KMS-11 (cell line): Measurements from ENCODE around the gene ABCA4.

ENCODE experiments used
- H2AFZ ChIP-seq: fragments of 200-600 bp; sonication (generic); 2 replicates; pipeline ENCODE4 v1.6.1; 2016; ENCODE audit warnings: antibody characterized with exemption, mixed run types, low read depth
- H3K27ac ChIP-seq: fragments of 200-600 bp; sonication (generic); 2 replicates; pipeline ENCODE4 v1.6.1; 2016; ENCODE audit warnings: mild to moderate bottlenecking, mixed run types
- H3K27me3 ChIP-seq: fragments of 200-600 bp; sonication (generic); 2 replicates; pipeline ENCODE4 v1.6.1; 2017; ENCODE audit warnings: mild to moderate bottlenecking, low read depth, mixed run types, moderate library complexity; ENCODE audit not compliant: insufficient read depth
- H3K36me3 ChIP-seq: fragments of 200-600 bp; sonication (generic); 2 replicates; pipeline ENCODE4 v1.6.1; 2017; ENCODE audit warnings: mild to moderate bottlenecking, mixed run types; ENCODE audit not compliant: insufficient read depth
- H3K4me1 ChIP-seq: fragments of 200-600 bp; sonication (generic); 2 replicates; pipeline ENCODE4 v1.6.1; 2016; ENCODE audit warnings: mild to moderate bottlenecking, low read depth, mixed run types; ENCODE audit not compliant: poor library complexity, severe bottlenecking
- H3K4me2 ChIP-seq: fragments of 200-600 bp; sonication (generic); 2 replicates; pipeline ENCODE4 v1.7.0; 2016; ENCODE audit warnings: mild to moderate bottlenecking, mixed run types
- H3K4me3 ChIP-seq: fragments of 200-600 bp; sonication (generic); IDR thresholded peaks from 2 replicates; pipeline ENCODE4 v1.6.1; 2017; ENCODE audit warnings: low read depth, low read length, mixed read lengths; ENCODE audit not compliant: insufficient read depth
- H3K79me2 ChIP-seq: fragments of 200-600 bp; sonication (generic); 2 replicates; pipeline ENCODE4 v1.6.1; 2016; ENCODE audit warnings: low read depth, mixed run types; ENCODE audit not compliant: insufficient read depth
- H3K9ac ChIP-seq: fragments of 200-600 bp; sonication (generic); 2 replicates; pipeline ENCODE4 v1.6.1; 2016; ENCODE audit warnings: mild to moderate bottlenecking, mixed run types
- H4K20me1 ChIP-seq: fragments of 200-600 bp; sonication (generic); 2 replicates; pipeline ENCODE4 v1.6.1; 2016; ENCODE audit warnings: mild to moderate bottlenecking, mixed run types; ENCODE audit not compliant: insufficient read depth
- TF ChIP-seq, protein P1 (sequence below): fragments of 200-600 bp; sonication (generic); conservative IDR thresholded peaks from 2 replicates; pipeline ENCODE4 v1.6.1; 2017; ENCODE audit warnings: low read depth, mild to moderate bottlenecking, antibody characterized with exemption, low read length, moderate library complexity, mixed read lengths

The ABCA4 gene

DNA sequence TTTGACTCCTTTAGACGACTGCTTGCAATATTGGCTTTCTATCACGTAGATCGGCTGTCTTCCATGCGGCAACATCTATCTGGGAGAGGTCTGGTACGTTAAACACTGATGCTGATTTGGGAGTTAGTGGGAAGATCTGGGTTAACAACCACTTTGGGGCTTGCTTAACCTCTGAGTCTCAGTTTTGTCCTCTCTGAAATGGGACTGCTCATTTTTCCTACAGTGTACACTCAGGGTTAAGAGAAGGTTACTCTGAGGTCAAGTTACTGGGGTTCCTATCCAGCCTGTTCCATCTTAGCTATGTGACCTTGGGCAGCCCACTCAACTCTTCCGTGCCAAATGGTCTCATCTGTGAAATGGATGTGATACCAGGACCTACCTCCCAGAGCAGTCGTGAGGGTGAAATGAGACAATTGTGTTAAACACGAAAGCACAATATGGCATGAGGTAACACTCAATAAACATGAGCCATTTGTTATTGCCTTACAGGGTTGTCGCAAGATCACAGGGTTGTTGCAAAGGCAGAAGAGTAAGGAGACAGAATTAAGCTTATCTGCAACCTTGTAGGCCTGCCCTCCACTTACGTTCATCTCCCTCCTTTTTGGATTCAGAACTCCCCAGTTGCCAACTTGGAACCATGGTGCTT is 5.6 kb downstream of the ABCA4 start:
- Histone ChIP-seq H3K4me2 (no peak overlapping the region), H3K27me3 (no peaks in the 10 kb centered on the region), H3K27ac (no peak overlapping the region), H3K36me3 (no peaks in the 10 kb centered on the region), H3K9ac (no peak overlapping the region), H3K4me3 (no peak overlapping the region), H3K79me2 (no peaks in the 10 kb centered on the region), H4K20me1 (no peaks in the 10 kb centered on the region), H2AFZ (no peak overlapping the region), H3K4me1 (no peaks in the 10 kb centered on the region)
- TF ChIP-seq, protein P1, sequence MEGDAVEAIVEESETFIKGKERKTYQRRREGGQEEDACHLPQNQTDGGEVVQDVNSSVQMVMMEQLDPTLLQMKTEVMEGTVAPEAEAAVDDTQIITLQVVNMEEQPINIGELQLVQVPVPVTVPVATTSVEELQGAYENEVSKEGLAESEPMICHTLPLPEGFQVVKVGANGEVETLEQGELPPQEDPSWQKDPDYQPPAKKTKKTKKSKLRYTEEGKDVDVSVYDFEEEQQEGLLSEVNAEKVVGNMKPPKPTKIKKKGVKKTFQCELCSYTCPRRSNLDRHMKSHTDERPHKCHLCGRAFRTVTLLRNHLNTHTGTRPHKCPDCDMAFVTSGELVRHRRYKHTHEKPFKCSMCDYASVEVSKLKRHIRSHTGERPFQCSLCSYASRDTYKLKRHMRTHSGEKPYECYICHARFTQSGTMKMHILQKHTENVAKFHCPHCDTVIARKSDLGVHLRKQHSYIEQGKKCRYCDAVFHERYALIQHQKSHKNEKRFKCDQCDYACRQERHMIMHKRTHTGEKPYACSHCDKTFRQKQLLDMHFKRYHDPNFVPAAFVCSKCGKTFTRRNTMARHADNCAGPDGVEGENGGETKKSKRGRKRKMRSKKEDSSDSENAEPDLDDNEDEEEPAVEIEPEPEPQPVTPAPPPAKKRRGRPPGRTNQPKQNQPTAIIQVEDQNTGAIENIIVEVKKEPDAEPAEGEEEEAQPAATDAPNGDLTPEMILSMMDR, result no peak

DNA sequence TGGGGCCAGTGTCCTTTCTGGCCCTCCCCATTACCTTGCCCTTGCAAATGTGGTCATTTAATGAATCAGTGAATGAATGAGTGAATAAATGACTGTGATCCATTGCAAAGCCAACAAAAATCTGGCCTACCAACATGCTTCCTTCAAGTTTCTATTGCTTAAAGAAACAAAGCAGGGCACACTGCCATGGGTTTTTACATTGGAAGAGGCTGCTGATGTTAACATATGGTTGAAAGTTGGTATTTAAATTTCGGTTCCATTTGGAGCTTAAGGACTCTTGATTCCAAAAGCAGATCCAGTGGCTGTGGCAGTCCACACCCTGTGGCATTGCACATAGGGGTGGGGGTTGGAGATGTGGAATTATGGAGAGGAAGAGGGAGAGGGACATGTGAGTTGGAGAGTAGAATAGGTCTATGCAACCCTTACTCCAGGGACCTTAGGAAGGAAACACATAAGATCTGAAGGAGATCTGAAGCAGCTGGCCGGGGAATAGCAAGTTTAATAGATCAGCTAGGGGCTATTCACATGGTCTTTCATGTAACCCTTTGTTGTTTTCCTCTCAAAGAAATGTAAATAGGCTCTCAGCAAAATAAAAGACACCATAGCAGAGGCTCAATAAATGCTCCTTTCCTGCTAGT is 7.2 kb downstream of the ABCA4 start:
- Histone ChIP-seq H3K4me1 (no peaks in the 10 kb centered on the region), H3K27ac (no peak overlapping the region), H3K4me2 (no peak overlapping the region), H3K79me2 (no peaks in the 10 kb centered on the region), H2AFZ (no peak overlapping the region), H3K9ac (no peak overlapping the region), H3K27me3 (no peaks in the 10 kb centered on the region), H3K36me3 (no peaks in the 10 kb centered on the region), H4K20me1 (no peaks in the 10 kb centered on the region), H3K4me3 (no peak overlapping the region)
- TF ChIP-seq, protein P1, result no peak

DNA sequence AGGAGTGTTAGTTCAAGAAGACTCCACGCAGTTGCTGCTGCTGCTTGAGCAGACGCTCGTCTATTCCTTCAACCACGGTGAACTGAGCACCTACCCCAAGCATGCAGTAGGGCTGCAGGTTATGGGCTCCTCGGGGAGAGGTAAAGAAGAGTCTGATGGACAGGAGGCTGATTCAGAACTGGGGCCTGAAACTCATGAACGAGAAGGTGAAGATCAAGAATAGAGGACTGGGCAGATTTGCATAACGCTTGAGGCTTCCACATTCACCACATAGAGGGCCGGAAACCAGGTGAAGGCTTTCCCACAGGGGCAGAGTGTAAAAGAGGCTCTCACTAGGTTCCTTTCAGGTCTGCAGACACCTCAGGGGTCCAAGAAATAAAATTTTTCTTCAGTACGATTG is 9.1 kb downstream of the ABCA4 start:
- no peaks in the 10 kb centered on the region for H4K20me1 ChIP-seq
- H3K27me3 ChIP-seq, result no peaks in the 10 kb centered on the region; the same call in 1 of the 2 replicates
- no peak overlapping the region for H2AFZ ChIP-seq
- no peak overlapping the region for H3K9ac ChIP-seq
- H3K36me3 ChIP-seq, result no peaks in the 10 kb centered on the region
- H3K4me3 ChIP-seq, result no peak overlapping the region
- no peak overlapping the region for H3K4me2 ChIP-seq
- TF ChIP-seq, protein P1, result no peak
- H3K27ac ChIP-seq, result no peak overlapping the region
- H3K4me1 ChIP-seq, result no peaks in the 10 kb centered on the region
- no peaks in the 10 kb centered on the region for H3K79me2 ChIP-seq

DNA sequence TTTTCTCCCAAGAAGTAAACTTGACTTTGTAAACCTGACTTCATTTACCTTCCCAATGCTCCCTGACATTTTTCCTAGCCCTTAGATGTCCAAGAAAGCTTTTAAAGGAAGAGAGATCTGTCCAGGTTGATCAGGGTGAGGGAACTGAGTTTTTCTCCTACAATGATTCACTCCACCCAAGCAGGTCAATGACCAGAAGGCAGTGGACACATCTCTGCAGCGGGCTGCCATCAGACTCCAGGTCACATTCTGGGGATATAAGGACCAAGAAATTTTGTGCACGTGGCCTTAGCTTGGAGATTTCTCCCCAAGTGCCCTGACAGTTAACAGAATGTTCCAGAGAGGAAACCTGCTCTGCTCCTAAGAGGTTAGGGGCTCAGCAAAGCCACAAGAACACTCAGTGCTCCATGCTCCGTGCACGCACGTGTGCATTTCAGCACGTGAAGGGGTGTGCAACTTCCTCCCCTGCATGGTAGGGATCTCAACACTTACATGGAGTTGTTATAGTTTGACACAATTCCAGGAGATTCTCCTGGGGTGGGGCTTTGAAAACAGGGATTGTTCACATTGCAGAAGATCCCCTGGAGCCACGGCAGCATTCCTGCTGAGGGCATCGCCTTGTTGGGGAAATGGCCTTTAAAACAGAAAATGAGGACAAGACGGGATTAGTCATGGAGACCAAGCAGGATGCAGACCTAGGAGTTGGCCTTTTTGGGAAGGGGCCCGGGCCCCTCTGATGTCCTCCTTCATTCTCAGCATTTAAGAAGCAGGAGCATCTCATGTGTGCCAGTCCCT is 9.8 kb downstream of the ABCA4 start:
- Histone ChIP-seq H3K4me3 (no peak overlapping the region), H3K27ac (no peak overlapping the region), H3K27me3 (no peaks in the 10 kb centered on the region; the same call in 1 of the 2 replicates), H3K36me3 (no peaks in the 10 kb centered on the region), H4K20me1 (no peaks in the 10 kb centered on the region), H3K79me2 (no peaks in the 10 kb centered on the region), H3K9ac (no peak overlapping the region), H2AFZ (no peak overlapping the region), H3K4me2 (no peak overlapping the region), H3K4me1 (no peaks in the 10 kb centered on the region)
- TF ChIP-seq, protein P1, result no peak
